ENCODE results near the gene CACNA2D4.

The CACNA2D4 gene

DNA sequence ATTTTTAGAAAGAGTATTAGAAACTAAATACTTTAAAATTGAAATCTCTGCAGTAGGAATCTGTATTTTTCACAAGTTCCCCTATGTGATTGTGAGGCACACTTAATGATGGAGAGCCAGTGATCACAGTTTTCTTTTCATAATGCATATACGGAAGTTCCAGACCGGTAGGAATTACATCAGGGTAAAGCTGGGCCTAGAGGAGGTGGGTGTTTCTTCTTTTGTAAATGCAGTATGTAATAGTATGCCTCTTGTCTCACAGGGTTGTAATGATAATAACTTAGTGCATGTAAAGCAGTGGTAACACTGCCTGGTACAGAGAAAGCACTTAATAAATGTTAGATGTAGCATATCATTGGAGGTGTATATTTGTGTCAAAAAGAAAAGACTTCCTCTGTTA is 155.3 kb downstream of the CACNA2D4 start:
- in situ Hi-C loops (cut with MboI; ENCODE audit: low sequenced_read_pairs) = no loop called here

DNA sequence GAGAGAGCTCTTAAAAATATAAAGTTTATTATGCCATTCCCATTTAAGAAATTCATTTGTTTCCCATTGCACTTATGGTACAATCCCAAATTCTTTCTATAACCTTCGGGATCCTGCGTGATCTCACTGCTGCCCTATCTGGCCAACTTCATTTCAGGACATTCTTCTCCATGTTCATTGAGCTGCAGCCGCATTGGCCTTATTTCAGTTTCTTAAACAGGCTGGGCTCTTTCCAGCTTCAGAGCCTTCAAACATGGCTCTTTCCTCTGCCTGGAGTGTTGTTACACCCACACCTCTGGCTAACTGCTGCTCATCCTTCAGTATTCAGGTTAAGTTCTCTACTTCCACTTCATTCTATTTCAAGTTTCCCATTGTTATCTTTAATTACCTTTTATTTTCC is 156.6 kb downstream of the CACNA2D4 start:
- in situ Hi-C loops (cut with MboI; ENCODE audit: low sequenced_read_pairs) = no loop called here

- in situ Hi-C loops (cut with MboI; ENCODE audit: low sequenced_read_pairs) = no loop called here
These were observed 157.7 kb downstream of the CACNA2D4 start for GRCh38 chr12:1760566-1761382.

DNA sequence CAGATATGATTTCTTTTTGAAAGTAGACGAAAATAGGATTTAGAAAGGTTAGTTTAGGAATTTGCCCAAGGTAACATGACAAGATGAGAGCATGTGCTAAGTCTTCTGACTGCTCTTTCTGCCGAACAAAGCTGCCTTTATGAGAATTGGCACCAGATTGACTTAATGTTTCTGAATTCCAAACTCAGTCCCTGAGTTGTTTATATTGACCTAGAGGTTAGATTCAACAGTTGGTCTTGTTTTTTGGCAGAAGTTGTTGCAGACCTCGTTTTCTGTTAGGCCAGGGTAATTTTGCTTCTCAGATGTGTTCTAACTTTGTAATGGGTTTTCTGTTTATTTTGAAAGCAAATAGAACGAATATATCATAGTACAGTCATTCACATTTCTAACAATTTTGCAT is 159.6 kb downstream of the CACNA2D4 start:
- in situ Hi-C loops (cut with MboI; ENCODE audit: low sequenced_read_pairs) = no loop called here

DNA sequence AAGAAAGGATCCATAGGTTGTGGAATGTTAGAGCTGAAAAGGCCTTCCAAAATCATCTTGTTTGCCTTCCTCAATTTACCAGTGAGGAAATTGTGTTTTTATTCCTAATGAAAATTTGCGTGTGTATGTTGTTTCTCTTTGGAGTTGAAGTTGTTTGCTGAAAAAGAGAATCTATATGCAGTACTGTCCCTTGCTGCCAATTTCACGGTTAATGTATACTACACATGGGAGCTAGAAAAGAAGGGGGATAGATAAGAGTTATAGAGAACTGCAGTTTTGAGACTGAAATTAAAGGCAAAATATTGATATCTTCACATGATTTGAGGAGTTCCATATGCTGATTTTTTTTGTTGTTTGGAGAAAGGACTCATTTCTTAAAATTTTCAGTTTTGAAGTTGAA is 160.1 kb downstream of the CACNA2D4 start:
- in situ Hi-C loops (cut with MboI; ENCODE audit: low sequenced_read_pairs) = no loop called here

- in situ Hi-C loops (cut with MboI; ENCODE audit: low sequenced_read_pairs) = no loop called here
These were observed 168.2 kb downstream of the CACNA2D4 start for GRCh38 chr12:1750300-1750699.

DNA sequence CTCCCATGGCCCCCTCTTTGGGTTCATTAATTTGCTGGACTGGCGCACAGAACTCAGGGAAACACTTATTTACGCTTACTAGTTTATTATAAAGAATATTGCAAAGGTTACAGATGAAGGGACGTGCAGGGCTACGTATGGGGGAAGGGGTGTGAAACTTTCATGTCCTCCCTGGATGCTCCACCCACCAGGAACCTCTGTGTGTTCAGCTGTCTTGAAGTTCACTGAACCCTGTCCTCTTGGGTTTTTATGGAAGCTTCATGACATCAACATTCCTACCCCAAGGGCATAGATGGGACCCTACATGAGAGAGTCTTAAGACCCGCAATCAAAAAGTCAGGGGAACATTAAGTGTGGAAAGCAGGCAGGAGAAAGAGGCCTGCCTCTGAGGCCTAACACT is 169.4 kb downstream of the CACNA2D4 start:
- in situ Hi-C loops (cut with MboI; ENCODE audit: low sequenced_read_pairs) = no loop called here

DNA sequence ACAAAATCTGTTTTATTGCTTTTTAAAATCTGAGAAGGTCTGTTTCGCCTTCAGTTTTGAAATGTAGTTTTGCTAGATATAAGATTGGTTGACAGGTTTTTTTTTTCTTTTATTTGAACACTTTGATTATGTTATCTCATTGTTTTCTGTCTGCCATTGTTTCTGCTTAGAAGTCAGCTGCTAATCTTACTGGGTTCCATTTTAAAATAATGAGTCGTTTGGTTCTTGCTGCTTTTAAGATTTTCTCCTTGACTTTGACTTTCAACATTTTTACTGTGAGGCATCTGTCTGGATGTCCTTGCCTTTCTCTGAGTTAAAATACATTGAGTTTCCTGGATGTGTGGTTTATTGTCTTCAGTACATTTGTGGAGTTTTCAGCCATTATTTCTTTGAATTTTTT is 170.8 kb downstream of the CACNA2D4 start:
- in situ Hi-C loops (cut with MboI; ENCODE audit: low sequenced_read_pairs) = no loop called here

DNA sequence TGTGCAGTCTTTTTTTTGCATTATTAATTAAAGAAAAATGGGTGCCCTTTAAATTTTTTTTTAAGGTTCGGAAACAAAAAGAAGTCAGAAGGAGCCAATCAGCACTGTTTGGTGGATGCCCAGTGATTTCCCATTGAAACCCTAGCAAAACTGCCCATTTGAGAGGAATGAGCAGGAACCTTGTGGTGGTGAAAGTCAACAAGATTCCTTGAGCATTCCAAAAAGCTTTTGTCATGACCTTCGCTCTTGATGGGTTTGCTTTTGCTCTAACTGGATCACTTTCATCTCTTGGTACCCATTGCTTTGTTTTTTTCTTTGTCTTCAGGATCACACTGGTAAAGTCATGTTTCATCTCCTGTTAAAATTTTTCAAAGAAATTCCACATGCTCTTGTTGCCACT is 173.5 kb downstream of the CACNA2D4 start:
- in situ Hi-C loops (cut with MboI; ENCODE audit: low sequenced_read_pairs) = no loop called here
